Astrocyte (in vitro differentiated cells and primary cell): Measurements from ENCODE around the gene TMEM198. TPM values are rescaled to one million over a fixed set of nuclear protein-coding genes. Genes with fewer than 3 reads are reported as not detected.

Experiments used
- DNase-seq: peaks from one replicate; pipeline ENCODE4 v3.0.0-alpha.2; 2010; ENCODE audit warnings: low read depth
- FAIRE-seq: peaks from 2 replicates; lab custom pipeline; 2011; peaks lifted over from hg19 to GRCh38; lab: Jason Lieb, UNC
- H2AFZ ChIP-seq: 2 replicates; pipeline ENCODE4 v1.6.0; 2012; ENCODE audit warnings: low read depth, low read length, inconsistent platforms
- H3K27ac ChIP-seq: 2 replicates; pipeline ENCODE4 v1.5.1; 2011; ENCODE audit warnings: low read depth, low read length, inconsistent platforms
- H3K27me3 ChIP-seq: 2 replicates; pipeline ENCODE4 v1.6.0; 2011; ENCODE audit warnings: low read length, inconsistent platforms; ENCODE audit not compliant: insufficient read depth
- H3K36me3 ChIP-seq: 2 replicates; pipeline ENCODE4 v1.5.1; 2011; ENCODE audit warnings: low read length, inconsistent platforms; ENCODE audit not compliant: insufficient read depth
- H3K4me1 ChIP-seq: 2 replicates; pipeline ENCODE4 v1.5.1; 2011; ENCODE audit warnings: low read length, inconsistent platforms; ENCODE audit not compliant: insufficient read depth
- H3K4me2 ChIP-seq: 2 replicates; pipeline ENCODE4 v1.6.0; 2012; ENCODE audit warnings: low read length, inconsistent platforms
- H3K4me3 ChIP-seq: 2 replicates; pipeline ENCODE4 v1.5.1; 2011; ENCODE audit warnings: low read depth, mild to moderate bottlenecking, low read length, inconsistent platforms; ENCODE audit not compliant: insufficient read depth
- H3K79me2 ChIP-seq: 2 replicates; pipeline ENCODE4 v1.6.0; 2012; ENCODE audit warnings: mild to moderate bottlenecking, low read length, inconsistent platforms; ENCODE audit not compliant: insufficient read depth
- H3K9ac ChIP-seq: 2 replicates; pipeline ENCODE4 v1.6.0; 2012; ENCODE audit warnings: mild to moderate bottlenecking, low read length, inconsistent platforms
- H3K9me3 ChIP-seq: 2 replicates; pipeline ENCODE4 v1.5.1; 2012; ENCODE audit warnings: low read depth, mild to moderate bottlenecking, low read length, inconsistent platforms; ENCODE audit not compliant: insufficient read depth
- H4K20me1 ChIP-seq: 2 replicates; pipeline ENCODE4 v1.6.0; 2012; ENCODE audit warnings: low read length, inconsistent platforms; ENCODE audit not compliant: insufficient read depth
- H3K27ac Mint-ChIP-seq: one replicate; pipeline ENCODE4 v1.8.0; 2021; ENCODE audit warnings: mild to moderate bottlenecking, mixed read lengths; ENCODE audit not compliant: unreplicated experiment
- H3K27me3 Mint-ChIP-seq: one replicate; pipeline ENCODE4 v1.8.0; 2021; ENCODE audit warnings: low read depth, mixed read lengths; ENCODE audit not compliant: unreplicated experiment
- H3K36me3 Mint-ChIP-seq: one replicate; pipeline ENCODE4 v1.8.0; 2021; ENCODE audit warnings: low read depth, mixed read lengths; ENCODE audit not compliant: unreplicated experiment
- H3K4me1 Mint-ChIP-seq: one replicate; pipeline ENCODE4 v1.8.0; 2021; ENCODE audit warnings: low read depth, mixed read lengths; ENCODE audit not compliant: unreplicated experiment
- H3K4me3 Mint-ChIP-seq: one replicate; pipeline ENCODE4 v1.8.0; 2021; ENCODE audit warnings: mild to moderate bottlenecking, moderate library complexity, mixed read lengths; ENCODE audit not compliant: unreplicated experiment
- H3K9me3 Mint-ChIP-seq: one replicate; pipeline ENCODE4 v1.8.0; 2021; ENCODE audit warnings: mild to moderate bottlenecking, mixed read lengths; ENCODE audit not compliant: unreplicated experiment
- EZH2 ChIP-seq: IDR thresholded peaks from 2 replicates; pipeline ENCODE4 v1.6.1; 2012; ENCODE audit warnings: mild to moderate bottlenecking, low read length, inconsistent platforms; ENCODE audit not compliant: insufficient read depth
- total RNA-seq: library from RNA; stranded (reverse); gene quantifications from 2 replicates; pipeline ENCODE4 v1.2.1, GENCODE V29; 2021
- TF ChIP-seq, protein P1 (sequence below): IDR thresholded peaks from 2 replicates; pipeline ENCODE4 v1.5.1; 2011; ENCODE audit warnings: low read depth, mild to moderate bottlenecking, inconsistent platforms, low read length, moderate library complexity; ENCODE audit not compliant: insufficient read depth

TMEM198 gene
- total RNA-seq, 1 donor from 2014 or later: 3.8 TPM

- no peaks in the 10 kb centered on the region for H3K4me1 ChIP-seq
- peaks cover 10% of the 10 kb centered on the region for H3K4me1 Mint-ChIP-seq
- H3K36me3 Mint-ChIP-seq: peaks cover 26% of the 10 kb centered on the region
- H3K27ac Mint-ChIP-seq: no peak overlapping the region
- H3K4me3 ChIP-seq: no peak overlapping the region
- H3K36me3 ChIP-seq: no peaks in the 10 kb centered on the region
- H3K9me3 ChIP-seq: no peaks in the 10 kb centered on the region
- no peak overlapping the region for H3K27ac ChIP-seq
- H3K79me2 ChIP-seq: no peaks in the 10 kb centered on the region
- no peaks in the 10 kb centered on the region for H3K27me3 ChIP-seq
- H3K4me3 Mint-ChIP-seq: no peak overlapping the region
- no peak for TF ChIP-seq EZH2
- TF ChIP-seq, protein P1, sequence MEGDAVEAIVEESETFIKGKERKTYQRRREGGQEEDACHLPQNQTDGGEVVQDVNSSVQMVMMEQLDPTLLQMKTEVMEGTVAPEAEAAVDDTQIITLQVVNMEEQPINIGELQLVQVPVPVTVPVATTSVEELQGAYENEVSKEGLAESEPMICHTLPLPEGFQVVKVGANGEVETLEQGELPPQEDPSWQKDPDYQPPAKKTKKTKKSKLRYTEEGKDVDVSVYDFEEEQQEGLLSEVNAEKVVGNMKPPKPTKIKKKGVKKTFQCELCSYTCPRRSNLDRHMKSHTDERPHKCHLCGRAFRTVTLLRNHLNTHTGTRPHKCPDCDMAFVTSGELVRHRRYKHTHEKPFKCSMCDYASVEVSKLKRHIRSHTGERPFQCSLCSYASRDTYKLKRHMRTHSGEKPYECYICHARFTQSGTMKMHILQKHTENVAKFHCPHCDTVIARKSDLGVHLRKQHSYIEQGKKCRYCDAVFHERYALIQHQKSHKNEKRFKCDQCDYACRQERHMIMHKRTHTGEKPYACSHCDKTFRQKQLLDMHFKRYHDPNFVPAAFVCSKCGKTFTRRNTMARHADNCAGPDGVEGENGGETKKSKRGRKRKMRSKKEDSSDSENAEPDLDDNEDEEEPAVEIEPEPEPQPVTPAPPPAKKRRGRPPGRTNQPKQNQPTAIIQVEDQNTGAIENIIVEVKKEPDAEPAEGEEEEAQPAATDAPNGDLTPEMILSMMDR: no peak
- no peak overlapping the region for H3K9ac ChIP-seq
- peaks cover 14% of the 10 kb centered on the region for H4K20me1 ChIP-seq
- no peak overlapping the region for H3K4me2 ChIP-seq
- no peaks in the 10 kb centered on the region for H3K27me3 Mint-ChIP-seq
- no peaks in the 10 kb centered on the region for H3K9me3 Mint-ChIP-seq
- FAIRE-seq (no peak), DNase-seq (no peak)
- no peak overlapping the region for H2AFZ ChIP-seq
Measured at GRCh38 chr2:219560893-219561178, 17.0 kb downstream of the TMEM198 start.

GRCh38 chr2:219561179-219562048 is 17.6 kb downstream of the TMEM198 start:
- Mint-ChIP-seq H3K4me3 (peak overlapping the region; percentile 35), H3K4me1 (peaks cover 10% of the 10 kb centered on the region), H3K27me3 (no peaks in the 10 kb centered on the region), H3K9me3 (no peaks in the 10 kb centered on the region), H3K27ac (no peak overlapping the region), H3K36me3 (peaks cover 29% of the 10 kb centered on the region)
- TF ChIP-seq EZH2: no peak
- TF ChIP-seq, protein P1: no peak
- H3K4me2 ChIP-seq: no peak overlapping the region
- H4K20me1 ChIP-seq: peaks cover 14% of the 10 kb centered on the region
- FAIRE-seq: no peak
- H3K27ac ChIP-seq: no peak overlapping the region
- no peak overlapping the region for H2AFZ ChIP-seq
- H3K4me3 ChIP-seq: no peak overlapping the region
- no peak overlapping the region for H3K9ac ChIP-seq
- H3K36me3 ChIP-seq: no peaks in the 10 kb centered on the region
- H3K79me2 ChIP-seq: no peaks in the 10 kb centered on the region
- no peaks in the 10 kb centered on the region for H3K9me3 ChIP-seq
- no peaks in the 10 kb centered on the region for H3K27me3 ChIP-seq
- no peak for DNase-seq
- H3K4me1 ChIP-seq: no peaks in the 10 kb centered on the region
